Chondrocyte (in vitro differentiated cells): ENCODE results near the gene TRPV4. TPM values are rescaled to one million over a fixed set of nuclear protein-coding genes. Genes with fewer than 3 reads are reported as not detected.

Experiments used
- DNase-seq: peaks from one replicate; pipeline ENCODE4 v3.0.0; 2021; ENCODE audit warnings: mixed read lengths, low spot score
- H3K27ac Mint-ChIP-seq: one replicate; pipeline ENCODE4 v1.8.0; 2021; ENCODE audit warnings: mild to moderate bottlenecking, moderate library complexity, mixed read lengths; ENCODE audit not compliant: unreplicated experiment
- H3K27me3 Mint-ChIP-seq: 2 replicates; pipeline ENCODE4 v1.8.0; 2021; ENCODE audit warnings: low read depth, mixed read lengths
- H3K36me3 Mint-ChIP-seq: 2 replicates; pipeline ENCODE4 v1.8.0; 2021; ENCODE audit warnings: low read depth, mixed read lengths
- H3K4me1 Mint-ChIP-seq: 2 replicates; pipeline ENCODE4 v1.8.0; 2021; ENCODE audit warnings: low read depth, mild to moderate bottlenecking, mixed read lengths
- H3K4me3 Mint-ChIP-seq: one replicate; pipeline ENCODE4 v1.8.0; 2021; ENCODE audit warnings: mild to moderate bottlenecking, moderate library complexity, mixed read lengths; ENCODE audit not compliant: unreplicated experiment
- H3K9me3 Mint-ChIP-seq: 2 replicates; pipeline ENCODE4 v1.8.0; 2021; ENCODE audit warnings: low read depth, mixed read lengths
- total RNA-seq: library from RNA; stranded (reverse); gene quantifications from 3 replicates; pipeline ENCODE4 v1.2.1, GENCODE V29; 2021
- TF ChIP-seq, protein P1 (sequence below): fragments of 200-600 bp; sonication (generic); IDR thresholded peaks from 2 replicates; pipeline ENCODE4 v1.5.0; 2021; ENCODE audit warnings: antibody characterized with exemption, mild to moderate bottlenecking, moderate library complexity

Gene TRPV4
- total RNA-seq, 1 donor from 2014 or later = 2.2 TPM

DNA sequence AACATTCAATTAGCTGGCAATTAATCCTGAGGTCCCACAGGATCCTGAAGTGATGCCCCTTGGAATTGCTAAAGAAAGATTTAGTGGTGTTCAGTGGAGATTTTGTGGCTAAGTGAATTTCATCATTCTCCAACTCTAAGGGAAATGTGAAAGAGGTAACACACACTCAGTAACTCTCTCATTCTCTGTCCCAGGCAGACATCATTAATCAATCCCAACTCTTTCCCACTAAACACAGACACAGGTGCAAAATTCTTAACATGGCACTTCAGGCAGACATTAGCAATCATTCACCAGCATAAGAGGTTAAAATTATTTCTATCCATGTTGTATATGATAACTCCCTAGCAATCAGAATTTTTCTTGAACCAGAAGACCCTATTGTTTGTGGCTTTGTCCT, 40.2 kb downstream of the TRPV4 start:
- H3K4me1 Mint-ChIP-seq = no peaks in the 10 kb centered on the region

DNA sequence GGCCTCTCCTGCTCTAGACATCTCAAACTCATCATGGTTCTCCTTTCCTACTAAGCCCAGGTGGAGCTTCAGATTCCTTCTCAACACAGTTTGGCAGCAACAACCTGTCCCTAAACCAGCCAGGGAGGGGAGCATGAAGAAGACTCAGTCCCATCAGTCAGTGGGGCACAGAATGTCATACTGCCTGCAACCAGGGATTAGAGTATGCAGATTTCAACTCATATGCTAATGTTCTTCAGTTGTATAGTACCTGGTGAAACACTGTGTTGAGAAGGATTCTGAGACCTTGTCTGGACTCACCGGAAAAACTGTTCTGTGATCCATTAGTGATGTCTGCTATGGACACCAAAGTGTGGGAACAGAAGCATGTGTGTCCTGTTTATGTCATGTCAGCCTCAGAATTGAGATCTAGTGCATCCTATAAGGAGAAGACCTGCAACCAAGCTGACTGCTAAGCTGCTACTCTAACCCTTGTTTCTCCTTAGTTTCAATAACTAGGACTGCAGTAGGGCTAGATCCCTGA, 43.6 kb downstream of the TRPV4 start:
- Mint-ChIP-seq H3K27ac (no peak overlapping the region), H3K36me3 (no peaks in the 10 kb centered on the region), H3K4me1 (no peaks in the 10 kb centered on the region), H3K4me3 (no peak overlapping the region), H3K27me3 (peaks cover 7% of the 10 kb centered on the region), H3K9me3 (no peaks in the 10 kb centered on the region)
- TF ChIP-seq, protein P1, sequence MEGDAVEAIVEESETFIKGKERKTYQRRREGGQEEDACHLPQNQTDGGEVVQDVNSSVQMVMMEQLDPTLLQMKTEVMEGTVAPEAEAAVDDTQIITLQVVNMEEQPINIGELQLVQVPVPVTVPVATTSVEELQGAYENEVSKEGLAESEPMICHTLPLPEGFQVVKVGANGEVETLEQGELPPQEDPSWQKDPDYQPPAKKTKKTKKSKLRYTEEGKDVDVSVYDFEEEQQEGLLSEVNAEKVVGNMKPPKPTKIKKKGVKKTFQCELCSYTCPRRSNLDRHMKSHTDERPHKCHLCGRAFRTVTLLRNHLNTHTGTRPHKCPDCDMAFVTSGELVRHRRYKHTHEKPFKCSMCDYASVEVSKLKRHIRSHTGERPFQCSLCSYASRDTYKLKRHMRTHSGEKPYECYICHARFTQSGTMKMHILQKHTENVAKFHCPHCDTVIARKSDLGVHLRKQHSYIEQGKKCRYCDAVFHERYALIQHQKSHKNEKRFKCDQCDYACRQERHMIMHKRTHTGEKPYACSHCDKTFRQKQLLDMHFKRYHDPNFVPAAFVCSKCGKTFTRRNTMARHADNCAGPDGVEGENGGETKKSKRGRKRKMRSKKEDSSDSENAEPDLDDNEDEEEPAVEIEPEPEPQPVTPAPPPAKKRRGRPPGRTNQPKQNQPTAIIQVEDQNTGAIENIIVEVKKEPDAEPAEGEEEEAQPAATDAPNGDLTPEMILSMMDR = no peak
- no peak for DNase-seq

More for the DNA sequence above, 40.2 kb downstream of the TRPV4 start:
- Mint-ChIP-seq H3K4me3 (no peak overlapping the region), H3K9me3 (no peaks in the 10 kb centered on the region), H3K27me3 (peaks cover 9% of the 10 kb centered on the region), H3K27ac (no peak overlapping the region), H3K36me3 (no peaks in the 10 kb centered on the region)
- TF ChIP-seq, protein P1 = no peak
- DNase-seq = no peak

DNA sequence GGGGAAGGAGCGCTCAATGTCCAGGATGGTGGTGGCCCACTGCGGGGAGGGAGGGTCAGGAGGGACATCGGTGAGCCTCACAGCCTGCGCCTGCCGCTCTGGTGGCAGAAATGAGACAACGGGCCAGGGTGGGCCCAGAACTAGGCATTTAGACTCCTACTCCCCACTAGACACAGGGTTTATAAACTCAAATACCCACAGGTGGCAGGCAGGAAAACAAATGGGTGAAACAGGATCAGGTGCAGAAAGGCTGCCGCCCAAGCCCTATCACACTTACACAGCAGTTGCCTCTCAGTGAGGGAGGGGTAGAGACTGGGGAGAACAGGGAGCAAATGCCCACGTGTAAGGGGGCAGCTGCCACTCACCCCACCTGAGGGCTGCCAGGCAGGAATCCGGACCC, 46.4 kb downstream of the TRPV4 start:
- H3K9me3 Mint-ChIP-seq = no peaks in the 10 kb centered on the region
- H3K27ac Mint-ChIP-seq = no peak overlapping the region
- H3K4me3 Mint-ChIP-seq = no peak overlapping the region
- H3K27me3 Mint-ChIP-seq = no peaks in the 10 kb centered on the region
- DNase-seq = no peak
- H3K36me3 Mint-ChIP-seq = no peaks in the 10 kb centered on the region
- TF ChIP-seq, protein P1 = no peak
- H3K4me1 Mint-ChIP-seq = no peaks in the 10 kb centered on the region

DNA sequence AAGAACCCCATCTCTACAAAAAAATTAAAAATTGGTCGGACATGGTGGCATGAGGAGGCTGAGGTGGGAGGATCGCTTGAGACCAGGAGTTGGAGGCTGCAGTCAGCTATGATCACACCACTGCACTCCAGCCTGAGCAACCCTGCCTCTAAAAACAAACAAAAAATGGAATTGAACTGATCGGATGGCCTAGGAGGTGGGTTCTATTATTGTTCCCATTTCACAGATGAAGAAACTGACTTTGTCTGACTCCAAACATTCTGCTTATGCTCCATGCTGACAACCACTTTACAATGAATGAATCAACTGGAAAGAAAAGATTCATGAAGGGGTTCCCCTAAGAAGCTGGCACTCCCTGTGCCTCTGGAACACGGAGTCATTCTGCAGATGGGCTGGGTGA, 47.3 kb downstream of the TRPV4 start:
- H3K9me3 Mint-ChIP-seq = no peaks in the 10 kb centered on the region

DNA sequence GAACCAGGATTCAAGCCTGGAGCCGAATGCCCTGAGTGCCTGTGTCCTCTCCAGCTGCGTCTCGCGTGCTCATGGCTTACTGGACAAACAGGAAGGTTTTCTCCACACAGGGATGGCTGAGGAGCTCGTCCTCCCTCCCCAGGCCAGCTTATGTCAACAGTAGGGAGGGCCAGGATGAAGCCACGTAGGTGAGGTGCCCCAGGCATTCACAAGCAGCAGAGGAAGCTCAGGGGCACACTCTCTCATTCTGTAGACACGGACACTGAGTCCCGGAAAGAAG, 49.3 kb downstream of the TRPV4 start:
- Mint-ChIP-seq H3K4me1 (no peaks in the 10 kb centered on the region), H3K27me3 (no peaks in the 10 kb centered on the region), H3K4me3 (no peak overlapping the region), H3K36me3 (no peaks in the 10 kb centered on the region), H3K9me3 (peaks cover 4% of the 10 kb centered on the region), H3K27ac (no peak overlapping the region)
- DNase-seq = no peak
- TF ChIP-seq, protein P1 = no peak

More for the DNA sequence above, 47.3 kb downstream of the TRPV4 start:
- Mint-ChIP-seq H3K4me1 (no peaks in the 10 kb centered on the region), H3K4me3 (no peak overlapping the region), H3K27ac (no peak overlapping the region), H3K36me3 (no peaks in the 10 kb centered on the region), H3K27me3 (no peaks in the 10 kb centered on the region)
- DNase-seq = no peak
- TF ChIP-seq, protein P1 = no peak
